Skin epidermis (tissue), 12 donors: ENCODE measurements around the gene KRT33A.
A peak's percentile ranks its signal among the peaks of the same experiment; 100 is the strongest.

Experiments
- H3K27ac ChIP-seq, 21 experiments: fragments of 200-600 bp; sonication (generic) in 11 of 21; one replicate each; pipeline ENCODE4 v1.5.0; 2020; ENCODE audit warnings: mild to moderate bottlenecking in 3 of 21, inconsistent platforms in 2 of 21, moderate library complexity in 2 of 21
- H3K4me3 ChIP-seq, 7 experiments: fragments of 200-600 bp; sonication (generic) in 2 of 7; one replicate each; pipeline ENCODE4 v1.5.0; 2020; ENCODE audit warnings: inconsistent platforms in 2 of 7, mild to moderate bottlenecking in 2 of 7, moderate library complexity in 1 of 7

The KRT33A gene

DNA sequence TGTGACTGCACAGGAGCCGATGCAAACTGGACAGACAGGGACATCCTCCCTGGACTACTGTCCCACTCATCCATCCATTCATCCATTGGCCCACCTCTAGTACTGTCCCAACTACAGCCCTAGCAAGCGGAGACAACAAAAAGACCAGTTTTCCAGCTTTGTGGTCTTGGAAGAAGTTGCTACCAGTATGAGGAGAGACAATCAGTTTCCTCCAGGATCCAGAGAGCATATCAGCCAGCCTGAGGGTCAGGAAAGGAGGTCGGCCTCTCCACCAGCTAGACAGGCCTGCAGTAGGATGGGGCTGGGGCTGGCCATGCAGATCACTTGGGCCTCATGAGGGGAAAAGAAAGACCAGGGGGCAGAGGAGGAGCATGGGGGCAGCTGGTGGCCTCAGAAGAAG is 16.8 kb downstream of the KRT33A start:
- H3K4me3 ChIP-seq: no peak overlapping the region
- no peak overlapping the region for H3K27ac ChIP-seq

GRCh38 chr17:41333098-41333497 is 17.5 kb downstream of the KRT33A start:
- no peak overlapping the region for H3K4me3 ChIP-seq
- no peak overlapping the region for H3K27ac ChIP-seq

GRCh38 chr17:41332239-41332638 is 18.4 kb downstream of the KRT33A start:
- Histone ChIP-seq H3K4me3 (no peak overlapping the region), H3K27ac (no peak overlapping the region)

- no peak overlapping the region for H3K4me3 ChIP-seq
- H3K27ac ChIP-seq: no peak overlapping the region
Observed at GRCh38 chr17:41331606-41332005, 19.0 kb downstream of the KRT33A start.

- H3K27ac ChIP-seq: no peak overlapping the region
Observed at GRCh38 chr17:41329279-41329948, 21.2 kb downstream of the KRT33A start.

DNA sequence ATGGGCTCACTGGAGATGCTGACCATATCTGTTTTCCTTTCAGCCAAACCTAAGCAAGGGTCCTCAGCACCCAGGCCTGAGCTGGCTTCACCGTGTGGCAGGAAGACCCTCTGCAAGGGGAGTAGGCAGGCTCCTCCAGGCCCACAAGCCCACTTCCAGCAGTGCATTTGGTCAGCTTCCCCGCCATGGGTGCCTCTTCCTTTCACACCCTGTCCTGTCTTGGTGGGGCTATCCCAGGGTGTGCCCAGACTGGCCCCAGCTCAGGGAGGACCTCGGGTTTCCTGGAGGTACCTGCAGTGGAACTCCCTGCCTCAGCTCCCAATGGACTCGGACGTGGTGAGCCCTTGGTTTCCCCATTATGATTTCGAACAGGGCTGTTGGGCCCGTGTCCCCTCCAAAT is 22.4 kb downstream of the KRT33A start:
- no peak overlapping the region for H3K27ac ChIP-seq
- H3K4me3 ChIP-seq: no peak overlapping the region

More at GRCh38 chr17:41329279-41329948, 21.2 kb downstream of the KRT33A start:
- H3K4me3 ChIP-seq: no peak overlapping the region

DNA sequence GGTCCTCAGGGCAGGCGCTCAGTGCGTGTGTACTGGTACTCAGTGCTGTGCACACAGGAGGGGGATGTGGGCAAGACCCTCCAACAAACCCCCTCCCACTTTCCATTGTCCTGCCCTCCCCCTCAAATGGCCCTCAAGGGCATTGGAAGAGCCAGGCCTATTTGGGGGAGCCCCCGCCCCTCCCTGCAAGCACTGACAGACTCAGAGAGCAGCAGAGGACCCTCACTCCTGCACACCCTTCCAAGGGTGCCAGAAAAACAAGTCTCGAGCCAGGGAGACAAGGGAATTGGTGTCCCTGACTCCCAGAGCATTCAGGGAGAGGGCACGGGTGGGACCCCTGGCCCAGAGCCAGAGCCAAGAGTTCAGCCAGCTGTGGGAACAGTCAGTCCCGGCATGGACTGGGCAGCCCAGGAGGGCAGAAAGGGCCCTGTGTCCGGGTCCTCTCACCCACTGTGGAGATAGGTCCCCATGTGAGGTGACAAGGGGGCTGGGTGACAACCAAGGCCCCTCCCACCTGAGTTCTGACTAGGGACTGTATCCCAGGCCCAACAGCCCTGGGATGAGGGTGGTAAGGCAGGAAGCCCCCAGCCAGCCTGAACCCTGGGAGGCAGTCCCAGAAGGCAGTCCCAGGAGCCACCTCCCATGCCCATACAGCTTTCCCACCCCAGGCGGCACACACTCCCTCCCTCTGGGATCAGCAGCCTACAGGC is 23.1 kb downstream of the KRT33A start:
- no peak overlapping the region for H3K27ac ChIP-seq

GRCh38 chr17:41326173-41327145 is 24.2 kb downstream of the KRT33A start:
- Histone ChIP-seq H3K4me3 (no peak overlapping the region), H3K27ac (peak overlapping the region in 1 of 21 experiments; percentile 16)

More for the DNA sequence above, 23.1 kb downstream of the KRT33A start:
- no peak overlapping the region for H3K4me3 ChIP-seq

- no peak overlapping the region for H3K4me3 ChIP-seq
- no peak overlapping the region for H3K27ac ChIP-seq
Observed at GRCh38 chr17:41325611-41326010, 25.0 kb downstream of the KRT33A start.

DNA sequence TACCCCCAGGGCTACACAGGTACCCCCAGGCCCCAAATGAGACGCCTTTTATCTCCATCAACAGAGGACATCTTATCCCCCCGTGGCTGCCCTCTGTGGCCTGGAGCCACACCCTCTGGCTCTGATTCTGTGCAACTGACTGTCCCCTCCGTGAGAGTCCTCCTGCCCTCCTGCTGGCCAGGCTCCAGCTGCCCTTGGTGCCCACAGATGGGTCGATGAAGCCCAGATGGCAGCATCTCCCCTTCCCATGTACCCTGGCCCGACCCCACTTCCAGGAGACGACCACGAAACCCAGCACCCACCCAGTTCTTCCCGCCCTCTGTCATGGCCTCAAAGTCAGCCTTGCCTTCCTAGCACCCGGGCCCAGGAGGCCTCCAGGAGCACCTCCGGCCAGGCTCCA is 25.5 kb downstream of the KRT33A start:
- H3K27ac ChIP-seq: no peak overlapping the region
- no peak overlapping the region for H3K4me3 ChIP-seq

DNA sequence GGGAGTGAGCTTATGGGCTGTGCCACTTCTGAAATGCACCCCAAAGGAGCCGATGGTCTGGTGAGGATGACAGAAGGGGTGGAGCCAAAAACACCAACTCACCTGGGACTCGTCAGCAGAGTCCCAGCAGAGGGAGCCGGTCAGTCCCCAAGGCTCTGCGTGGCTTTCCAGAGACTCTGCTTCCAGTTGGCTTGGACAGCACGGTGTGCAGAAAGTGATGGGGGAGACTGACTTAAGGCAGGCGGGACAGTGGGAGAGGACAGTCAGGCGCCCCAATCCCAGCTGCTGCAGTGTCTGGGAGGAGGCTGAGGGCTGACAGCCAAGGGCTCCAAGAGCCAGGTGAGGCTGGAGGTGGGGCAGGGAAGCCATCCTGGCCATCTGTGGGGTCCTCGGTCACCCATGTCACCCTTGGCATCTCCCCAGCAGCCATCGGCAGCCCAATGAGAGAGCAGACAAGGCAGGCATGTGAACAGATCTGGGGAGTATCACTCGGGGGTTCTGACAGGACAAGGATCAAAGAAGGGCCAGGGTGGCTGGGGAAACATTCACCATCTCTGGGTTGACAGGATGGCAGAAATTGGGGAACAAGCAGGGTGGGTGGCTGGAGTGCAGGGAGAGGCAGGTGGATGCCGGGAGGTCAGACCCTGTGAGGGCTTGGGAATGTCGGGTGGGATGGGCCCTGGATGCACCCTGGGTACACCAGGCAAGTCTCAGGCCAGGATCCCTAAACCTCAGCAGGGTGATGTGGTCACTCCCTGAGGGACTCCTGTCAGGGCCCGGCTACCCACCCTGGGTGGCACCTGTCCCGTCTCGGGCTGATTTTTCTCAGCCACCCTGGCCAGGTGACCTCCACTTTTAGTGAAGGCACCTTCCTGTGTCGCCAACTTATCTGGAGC is 26.2 kb downstream of the KRT33A start:
- Histone ChIP-seq H3K4me3 (no peak overlapping the region), H3K27ac (no peak overlapping the region)

DNA sequence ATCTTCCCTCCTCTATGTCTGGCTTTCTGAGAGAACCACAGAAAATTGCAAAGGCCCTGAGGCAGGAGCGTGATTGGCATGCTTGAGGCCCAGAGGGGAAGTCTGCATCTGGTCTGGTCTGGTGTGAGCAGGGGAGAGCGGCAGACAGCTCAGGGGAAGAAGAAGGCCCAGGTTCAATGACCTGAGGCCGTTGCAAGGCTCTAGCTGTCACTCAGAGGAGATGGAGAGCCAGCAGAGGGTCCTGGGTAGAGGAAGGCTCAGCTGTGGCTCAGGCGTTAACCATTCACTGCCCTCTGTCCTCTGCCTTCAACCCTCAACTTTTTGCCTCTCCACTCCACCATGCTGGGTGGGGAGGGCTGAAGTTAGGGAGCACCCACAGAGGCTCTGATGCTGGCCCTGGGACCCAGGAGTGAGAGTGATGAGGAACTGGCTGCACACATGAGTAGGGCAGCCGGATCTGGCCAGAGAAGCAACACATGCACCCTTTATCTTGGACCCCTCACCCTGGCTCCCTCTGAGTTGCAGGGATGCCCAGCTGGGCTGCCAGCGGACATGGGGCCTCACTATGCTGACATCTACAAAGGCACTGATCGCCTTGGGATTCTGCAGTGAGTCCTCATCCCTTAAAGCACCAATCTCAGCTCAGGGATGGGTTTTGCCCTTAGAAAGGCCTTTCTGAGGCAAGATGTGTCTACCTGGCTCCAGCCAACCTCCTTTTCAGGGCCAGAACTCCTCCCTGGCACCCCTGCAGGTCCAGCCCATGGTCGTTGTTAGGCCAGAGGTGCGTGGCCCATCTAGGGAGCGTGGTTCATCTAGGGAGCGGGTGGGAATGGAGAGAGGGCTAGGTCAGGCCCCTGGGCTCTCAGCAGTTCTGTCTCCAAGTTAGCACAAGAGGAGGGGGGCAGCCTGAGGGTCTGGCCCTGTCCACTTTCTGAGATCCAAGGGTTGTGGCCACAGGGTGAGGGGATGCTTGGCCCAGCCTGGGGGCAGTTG is 27.4 kb downstream of the KRT33A start:
- peak overlapping the region in 2 of 21 experiments; percentile 10 to 27 for H3K27ac ChIP-seq
- H3K4me3 ChIP-seq: no peak overlapping the region

- Histone ChIP-seq H3K27ac (peak overlapping the region in 2 of 21 experiments; percentile 10 to 27), H3K4me3 (no peak overlapping the region)
Observed at GRCh38 chr17:41322094-41322902, 28.3 kb downstream of the KRT33A start.

DNA sequence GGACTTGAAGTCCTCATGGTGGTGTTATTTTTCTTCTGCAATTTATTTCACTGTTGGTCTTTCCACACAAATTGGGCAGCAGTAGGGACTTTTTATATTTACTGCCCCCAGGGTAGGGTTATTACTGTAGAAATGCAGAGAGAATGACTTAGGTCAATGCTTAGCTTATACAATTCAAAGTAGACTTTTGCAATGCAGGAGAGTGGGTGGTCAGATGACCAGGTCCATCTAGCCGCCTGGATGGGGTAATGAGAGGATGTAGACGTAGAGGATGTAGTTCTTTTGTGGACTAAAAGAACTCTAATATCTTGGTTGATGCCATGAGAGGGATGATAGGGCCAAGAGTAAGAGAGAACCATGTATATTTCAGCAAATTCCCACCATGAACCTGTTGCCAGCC is 32.4 kb downstream of the KRT33A start:
- Histone ChIP-seq H3K4me3 (no peak overlapping the region), H3K27ac (no peak overlapping the region)

DNA sequence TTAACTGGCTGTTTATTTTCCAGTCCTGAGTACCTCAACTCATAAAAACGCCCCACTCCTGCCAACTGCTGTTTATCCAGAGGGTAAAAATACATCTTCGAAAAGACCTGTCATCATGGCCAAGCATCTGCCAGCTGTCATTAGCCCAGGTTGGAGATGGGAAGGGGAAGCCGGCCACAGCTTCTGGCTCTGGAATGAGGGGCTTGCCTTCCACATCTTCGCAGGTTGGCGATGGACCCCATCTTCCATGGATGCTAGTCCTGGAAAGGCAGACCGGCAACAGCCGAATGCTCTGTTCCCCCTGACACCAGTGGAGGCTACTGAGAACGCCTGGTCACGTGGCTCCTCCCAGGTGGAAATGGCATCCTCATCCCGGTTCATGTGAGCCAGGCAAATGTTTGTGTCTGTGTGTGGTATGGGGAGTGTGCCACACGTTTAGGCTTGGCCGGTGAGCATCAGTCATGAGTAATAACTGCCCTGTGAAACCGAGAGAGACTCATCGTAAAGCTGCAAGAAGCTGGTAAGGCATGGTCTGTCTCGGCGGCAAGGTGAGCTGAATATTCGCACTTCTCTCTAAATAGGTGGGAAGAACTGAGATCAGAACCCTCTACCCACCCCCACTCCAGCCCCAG is 34.7 kb downstream of the KRT33A start:
- peak overlapping the region in 1 of 7 experiments; percentile 4 for H3K4me3 ChIP-seq
- peak overlapping the region in 2 of 21 experiments; percentile 47 to 53 for H3K27ac ChIP-seq

DNA sequence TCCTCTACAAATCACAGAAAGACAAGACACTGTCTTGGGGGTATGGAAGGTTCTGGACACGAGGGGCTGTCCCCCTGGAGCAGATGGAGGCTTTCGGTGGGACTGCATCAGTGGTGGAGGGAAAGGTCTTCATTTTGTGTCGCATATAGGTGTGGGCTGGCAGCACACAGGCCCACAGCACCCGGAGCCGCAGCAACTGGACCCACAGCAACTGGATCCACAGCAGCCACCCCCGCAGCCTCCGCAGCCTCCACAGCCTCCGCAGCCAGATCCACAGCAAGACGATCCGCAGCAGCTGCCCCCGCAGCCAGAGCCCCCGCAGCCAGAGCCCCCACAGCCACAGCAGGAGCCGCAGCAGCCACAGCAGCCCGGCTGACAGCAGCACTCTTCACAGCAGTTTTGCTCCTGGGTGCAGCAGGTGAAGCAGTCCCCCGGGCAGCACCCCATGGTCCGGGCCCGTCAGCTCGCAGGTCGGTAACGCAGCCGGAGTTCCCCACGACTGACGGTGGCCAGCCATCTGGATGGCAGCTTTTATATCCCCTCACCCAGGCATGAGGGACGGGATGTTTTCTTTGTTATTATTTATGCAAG is 35.3 kb downstream of the KRT33A start, which contains the start of gene KRTAP17-1:
TSS of gene KRTAP17-1 (minus strand) at position 507 of the 591 bp plus-strand sequence. CDS start at position 447, 60 bp downstream.
- Histone ChIP-seq H3K27ac (peak within 1 kb of the TSS in 2 of 21 experiments; percentile 47 to 53), H3K4me3 (peak within 1 kb of the TSS in 1 of 7 experiments; percentile 4)
